Keratinocyte (primary cell): ENCODE data around the gene GPAT2. TPM values are rescaled to one million over a fixed set of nuclear protein-coding genes. Genes with fewer than 3 reads are reported as not detected.
"Not testable (repeated sequence)": the region's sequence is repeated elsewhere in the genome, so short reads cannot be mapped to it uniquely, and the experiment has no call there.

Source experiments
- DNase-seq: peaks from one replicate; pipeline ENCODE4 v3.0.0-alpha.2; 2011; ENCODE audit warnings: low read depth, missing footprints, low spot score
- FAIRE-seq: peaks from 2 replicates; lab custom pipeline; 2011; peaks lifted over from hg19 to GRCh38; lab: Jason Lieb, UNC
- H2AFZ ChIP-seq: 2 replicates; pipeline ENCODE4 v1.6.0; 2012; ENCODE audit warnings: low read length, control low read depth, inconsistent platforms; ENCODE audit not compliant: control insufficient read depth
- H3K27ac ChIP-seq: 2 replicates; pipeline ENCODE4 v1.5.1; 2011; ENCODE audit warnings: low read length; ENCODE audit not compliant: control insufficient read depth, insufficient read depth
- H3K27me3 ChIP-seq: 3 replicates; pipeline ENCODE4 v1.6.0; 2011; ENCODE audit warnings: low read length; ENCODE audit not compliant: control insufficient read depth, insufficient read depth; ENCODE audit errors: extremely low read depth
- H3K36me3 ChIP-seq, 2 experiments: 2 replicates in 1 of 2; 3 replicates in 1 of 2; pipeline ENCODE4 v1.5.1; 2011; ENCODE audit warnings: low read length in 2 of 2, mild to moderate bottlenecking in 1 of 2; ENCODE audit not compliant: control insufficient read depth in 2 of 2, insufficient read depth in 2 of 2; ENCODE audit errors: extremely low read depth in 1 of 2
- H3K4me1 ChIP-seq: 3 replicates; pipeline ENCODE4 v1.5.1; 2011; ENCODE audit warnings: low read length; ENCODE audit not compliant: control insufficient read depth, insufficient read depth; ENCODE audit errors: extremely low read depth
- H3K4me2 ChIP-seq: 3 replicates; pipeline ENCODE4 v1.6.0; 2011; ENCODE audit warnings: low read depth, low read length; ENCODE audit not compliant: control insufficient read depth, insufficient read depth; ENCODE audit errors: extremely low read depth
- H3K4me3 ChIP-seq, 3 experiments: fragments of 200-600 bp in 1 of 3; sonication (generic) in 1 of 3; 2 replicates in 2 of 3; 3 replicates in 1 of 3; pipeline ENCODE4 v1.5.1; 2011 to 2016; ENCODE audit warnings: low read length in 3 of 3, mild to moderate bottlenecking in 3 of 3, control low read depth in 2 of 3, inconsistent platforms in 1 of 3, low read depth in 1 of 3, mixed read lengths in 1 of 3, mixed run types in 1 of 3, moderate library complexity in 1 of 3; ENCODE audit not compliant: control insufficient read depth in 2 of 3, insufficient read depth in 2 of 3; ENCODE audit errors: extremely low read depth in 1 of 3
- H3K79me2 ChIP-seq: 2 replicates; pipeline ENCODE4 v1.6.0; 2012; ENCODE audit warnings: low read length; ENCODE audit not compliant: control insufficient read depth, insufficient read depth
- H3K9ac ChIP-seq: 3 replicates; pipeline ENCODE4 v1.6.0; 2011; ENCODE audit warnings: low read length; ENCODE audit not compliant: control insufficient read depth, insufficient read depth; ENCODE audit errors: extremely low read depth
- H3K9me1 ChIP-seq: 3 replicates; pipeline ENCODE4 v1.6.0; 2011; ENCODE audit warnings: low read length; ENCODE audit not compliant: control insufficient read depth, insufficient read depth; ENCODE audit errors: extremely low read depth
- H3K9me3 ChIP-seq: 2 replicates; pipeline ENCODE4 v1.5.1; 2012; ENCODE audit warnings: low read depth, low read length; ENCODE audit not compliant: control insufficient read depth
- H4K20me1 ChIP-seq: 3 replicates; pipeline ENCODE4 v1.6.0; 2011; ENCODE audit warnings: low read length; ENCODE audit not compliant: control insufficient read depth, insufficient read depth; ENCODE audit errors: extremely low read depth
- CTCF ChIP-seq, 3 experiments: IDR thresholded peaks in 1 of 3; conservative IDR thresholded peaks in 1 of 3; optimal IDR thresholded peaks in 1 of 3; 2 replicates in 2 of 3; 3 replicates in 1 of 3; pipeline versions ENCODE3 to v1.5.1; 2011; ENCODE audit warnings: low read length in 3 of 3, mild to moderate bottlenecking in 3 of 3, moderate library complexity in 2 of 3, control low read depth in 1 of 3, inconsistent platforms in 1 of 3; ENCODE audit not compliant: insufficient read depth in 2 of 3; ENCODE audit errors: extremely low read depth in 1 of 3
- dilution Hi-C: fragments of 300-500 bp; cut with MboI; formaldehyde crosslinking; loops from one replicate; pipeline ENCODE4 v1.7.0; 2020; ENCODE audit warnings: low sequenced_read_pairs; ENCODE audit not compliant: extremely low pct_ligation_motif_present
- polyA plus RNA-seq, 5 experiments: library from polyadenylated mRNA; depleted of rRNA in 3 of 5; stranded (reverse) in 3 of 5; stranded (forward) in 1 of 5; unstranded in 1 of 5; fragments of >200 nt; gene quantifications; 1 replicate in 1 of 5; 2 replicates in 3 of 5; 3 replicates in 1 of 5; pipeline versions ENCODE4 v1.2.1 to v1.2.3, GENCODE V29; 2011 to 2012; ENCODE audit warnings: missing spikeins in 2 of 5, low read depth in 1 of 5, low replicate concordance in 1 of 5

The GPAT2 gene
- polyA plus RNA-seq, 1 donor (not counting 4 experiments of a cell fraction or from before 2014, with no cell fraction given), result 0.05 TPM

- FAIRE-seq, H4K20me1 ChIP-seq, H3K36me3 ChIP-seq, H3K79me2 ChIP-seq, dilution Hi-C loops, DNase-seq, H3K4me1 ChIP-seq, H3K9me3 ChIP-seq, H3K27ac ChIP-seq, H3K9me1 ChIP-seq, H3K27me3 ChIP-seq: not testable (repeated sequence)
- TF ChIP-seq CTCF (optimal IDR thresholded peaks at IDR 0.05 in 1 of 3, IDR thresholded peaks at IDR 0.05 in 1 of 3, conservative IDR thresholded peaks at IDR 0.05 in 1 of 3; ENCODE audit: extremely low read depth in 1 of 3, insufficient read depth in 2 of 3, low read length in 3 of 3), result peak in 2 of 3 experiments; percentile 6 to 23
- Histone ChIP-seq H3K4me3 (peak overlapping the region in 2 of 3 experiments; percentile 41 to 43), H3K4me2 (peak overlapping the region; percentile 45), H3K9ac (peak overlapping the region; percentile 62), H2AFZ (peak overlapping the region; percentile 43)
These were observed 24.9 kb downstream of the GPAT2 start for GRCh38 chr2:96009833-96010232.

GRCh38 chr2:96008051-96008450 lies 26.7 kb downstream of the GPAT2 start:
- H2AFZ ChIP-seq, H3K9me1 ChIP-seq, H3K36me3 ChIP-seq, H3K4me3 ChIP-seq, H3K27me3 ChIP-seq, H3K9ac ChIP-seq, H3K9me3 ChIP-seq, H4K20me1 ChIP-seq, FAIRE-seq, H3K27ac ChIP-seq, H3K4me1 ChIP-seq, H3K4me2 ChIP-seq, H3K79me2 ChIP-seq, DNase-seq, dilution Hi-C loops: not testable (repeated sequence)

GRCh38 chr2:96006248-96006647 lies 28.5 kb downstream of the GPAT2 start:
- FAIRE-seq, H3K79me2 ChIP-seq, H3K4me3 ChIP-seq, H2AFZ ChIP-seq, H3K9ac ChIP-seq, H3K36me3 ChIP-seq, dilution Hi-C loops, H3K27ac ChIP-seq, H3K27me3 ChIP-seq, DNase-seq, H3K9me3 ChIP-seq, H4K20me1 ChIP-seq, H3K4me1 ChIP-seq, H3K9me1 ChIP-seq, H3K4me2 ChIP-seq: not testable (repeated sequence)
